Sigmoid colon (tissue), 4 donors: Measurements from ENCODE around the gene PPP2R2C.

Experiments used
- CTCF ChIP-seq, 4 experiments: fragments of 450-650 bp in 3 of 4; fragments of 200-600 bp in 1 of 4; IDR thresholded peaks; one replicate each; pipeline ENCODE4 v1.5.1; 2016 to 2019; ENCODE audit warnings: antibody characterized with exemption in 4 of 4, mild to moderate bottlenecking in 3 of 4, moderate library complexity in 2 of 4
- EP300 ChIP-seq, 4 donors: sonication (generic); formaldehyde crosslinking; IDR thresholded peaks; one replicate each; pipeline ENCODE4 v1.6.1; 2017; ENCODE audit warnings: antibody characterized with exemption in 4 of 4
- POLR2A ChIP-seq, 2 donors: fragments of 450-650 bp; IDR thresholded peaks; one replicate each; pipeline ENCODE4 v1.6.1; 2016; ENCODE audit warnings: antibody characterized with exemption in 2 of 2, mild to moderate bottlenecking in 2 of 2, moderate library complexity in 2 of 2

GRCh38 chr4:6347511-6348045 lies 124.8 kb downstream of the PPP2R2C start:
- TF ChIP-seq EP300 (IDR thresholded peaks at IDR 0.05): no peak
- TF ChIP-seq POLR2A (IDR thresholded peaks at IDR 0.05): no peak
- TF ChIP-seq CTCF (IDR thresholded peaks at IDR 0.05): no peak
